ENCODE data around the gene KNCN.

Gene KNCN

DNA sequence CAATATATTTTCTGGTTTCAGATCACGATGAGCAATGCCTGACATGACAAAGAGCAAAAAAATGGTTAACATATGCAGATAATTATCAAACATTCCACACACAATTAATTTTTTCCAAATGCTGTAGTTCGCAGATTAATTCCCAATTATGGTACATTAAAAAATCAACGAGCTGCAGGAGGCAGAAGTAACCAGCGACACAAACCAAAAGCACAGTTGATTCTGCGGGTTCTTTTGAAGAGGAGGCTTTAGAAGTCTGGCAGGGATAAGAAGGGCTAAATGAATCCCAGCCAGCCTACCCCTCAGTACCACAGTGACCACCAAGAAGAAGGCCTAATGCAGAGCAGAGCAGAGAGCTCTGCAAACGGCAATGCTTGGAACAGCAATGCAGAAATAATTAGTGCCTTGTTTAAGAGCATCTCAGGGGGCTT is 17.0 kb upstream of the KNCN start:
- DNase-seq: no peak

DNA sequence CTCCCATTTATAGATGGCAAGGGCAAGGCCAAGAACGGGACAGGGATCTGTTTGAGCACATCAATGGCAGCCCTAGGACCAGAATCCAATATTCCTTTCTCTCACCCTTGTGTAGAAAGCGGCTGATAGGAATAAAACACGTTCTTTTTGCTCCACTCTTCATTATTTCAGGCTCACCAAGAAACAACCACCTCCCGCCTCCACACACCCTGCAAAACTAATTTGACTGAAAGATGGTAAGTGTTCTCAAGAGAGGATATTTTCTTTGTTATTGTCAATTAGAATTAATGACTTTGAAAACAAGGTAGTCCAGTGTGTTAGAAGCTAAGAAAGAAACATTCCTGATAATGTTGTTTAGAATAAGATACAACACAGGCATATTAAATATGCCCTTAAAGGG is 11.9 kb upstream of the KNCN start:
- no peak for DNase-seq

DNA sequence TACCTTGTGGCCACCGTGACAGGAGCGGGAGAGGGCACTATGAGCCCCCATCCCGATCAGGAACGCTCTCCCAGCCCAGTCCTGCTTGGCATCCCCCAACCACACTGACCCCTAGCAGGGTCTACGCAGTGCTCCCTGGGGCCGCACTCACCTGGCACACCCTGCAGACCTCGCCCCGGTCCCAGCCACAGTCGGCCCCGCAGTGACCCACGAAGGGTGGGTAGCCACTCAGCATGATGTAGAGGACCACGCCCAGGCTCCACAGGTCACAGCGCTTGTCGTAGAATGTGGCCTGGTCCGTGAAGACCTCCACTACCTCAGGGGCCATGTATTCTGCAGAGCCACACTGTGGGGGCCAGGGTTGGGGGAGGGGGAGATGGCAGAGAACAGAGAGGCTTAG is 11.1 kb upstream of the KNCN start:
- no peak for DNase-seq

DNA sequence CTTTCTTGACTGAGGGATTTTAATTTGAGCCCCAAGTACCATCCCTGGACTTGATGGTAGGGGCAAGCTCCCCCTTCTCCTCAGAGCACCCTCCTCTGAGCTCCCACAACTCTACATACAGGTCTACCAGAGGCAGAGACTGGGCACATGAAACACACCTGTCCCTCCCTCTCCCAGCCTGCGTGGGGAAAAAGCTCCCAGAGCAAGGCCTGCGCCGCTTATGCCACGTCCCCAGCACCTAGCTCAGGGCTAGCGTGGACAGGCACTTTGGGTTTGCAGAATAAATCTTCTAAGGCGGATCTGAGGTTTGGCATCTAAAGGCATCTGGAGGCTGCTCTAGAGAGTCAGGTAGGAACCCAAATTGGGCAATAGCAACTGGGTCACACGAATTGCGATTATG is 7.5 kb upstream of the KNCN start:
- DNase-seq: no peak

DNA sequence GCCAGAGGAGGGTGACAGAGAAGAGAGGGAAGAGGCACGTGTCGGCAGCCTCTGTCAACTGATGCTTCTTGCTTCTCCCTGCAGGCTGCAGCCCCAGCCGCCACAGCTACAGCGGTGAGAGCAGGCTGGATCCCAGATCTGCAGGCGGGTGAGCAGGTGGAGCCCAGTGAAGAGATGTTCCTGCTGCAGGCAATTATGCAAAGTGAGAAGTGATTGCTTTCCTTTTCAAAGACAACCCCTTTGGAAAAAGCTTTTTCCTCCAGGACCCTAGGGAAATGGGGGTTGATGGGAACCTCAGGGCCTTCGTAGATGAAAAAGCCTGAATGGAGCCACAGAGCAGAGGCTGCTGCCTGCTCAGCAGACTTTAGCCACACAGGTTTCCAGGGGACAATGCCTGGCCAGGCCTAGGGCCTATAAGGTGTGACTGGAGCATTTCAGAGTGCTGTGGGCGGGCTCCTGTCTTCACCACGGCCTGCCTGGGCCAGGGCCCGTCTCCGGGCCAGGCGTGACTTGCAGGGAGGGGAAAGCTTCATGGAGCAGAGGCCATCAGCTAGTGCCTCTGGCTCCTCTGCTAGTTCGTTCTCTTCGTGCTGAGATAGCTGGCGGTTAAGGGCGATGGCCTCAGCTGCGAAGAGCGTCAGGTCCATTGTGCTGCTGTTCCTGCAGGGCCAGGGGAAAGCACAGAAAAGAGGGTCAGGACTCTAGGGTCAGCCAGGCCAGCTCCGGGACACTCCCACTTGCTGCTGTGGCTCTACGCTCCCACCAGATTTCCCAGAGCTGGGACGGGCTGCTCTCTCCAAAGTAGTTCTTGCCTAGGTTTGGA is 6.9 kb upstream of the KNCN start:
- DNase-seq: peak; percentile 57

DNA sequence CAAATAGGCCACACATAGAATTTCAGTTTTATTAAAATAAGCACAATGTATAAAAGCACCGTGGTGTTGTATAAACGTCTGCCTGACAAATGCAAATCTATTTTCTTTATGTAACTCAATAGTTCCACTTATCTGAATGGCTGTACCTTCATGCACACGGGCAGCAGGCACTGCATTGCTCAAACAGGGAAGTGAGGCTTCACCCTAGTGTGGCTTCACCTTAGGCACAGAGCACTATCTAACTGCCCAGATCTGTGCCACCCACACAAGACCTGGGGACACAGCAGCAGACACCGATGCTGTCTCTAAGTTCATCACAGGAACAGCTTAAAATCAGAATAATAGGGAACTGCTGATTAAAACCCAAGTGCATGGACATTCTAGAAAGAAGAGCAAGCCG is 6.0 kb upstream of the KNCN start:
- no peak for DNase-seq

DNA sequence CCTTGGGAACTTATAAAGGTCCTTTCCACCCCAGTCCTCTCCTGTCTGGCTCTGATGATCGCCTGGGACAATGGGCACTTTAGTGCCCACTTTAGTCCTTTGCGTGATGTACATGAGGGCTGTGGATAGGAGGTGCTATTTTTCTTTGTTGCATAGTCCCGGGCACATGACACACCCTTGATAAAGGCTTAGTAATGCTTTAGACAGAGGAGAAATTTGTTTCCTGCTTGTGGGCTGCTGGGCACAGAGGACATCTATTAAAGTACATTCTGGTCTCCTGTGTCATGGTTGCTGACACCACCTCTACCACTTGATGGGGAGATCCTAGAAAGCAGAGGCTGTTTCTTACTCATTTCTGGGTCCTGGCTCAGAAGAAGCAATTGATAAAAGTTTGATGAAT is 5.4 kb upstream of the KNCN start:
- DNase-seq: no peak

DNA sequence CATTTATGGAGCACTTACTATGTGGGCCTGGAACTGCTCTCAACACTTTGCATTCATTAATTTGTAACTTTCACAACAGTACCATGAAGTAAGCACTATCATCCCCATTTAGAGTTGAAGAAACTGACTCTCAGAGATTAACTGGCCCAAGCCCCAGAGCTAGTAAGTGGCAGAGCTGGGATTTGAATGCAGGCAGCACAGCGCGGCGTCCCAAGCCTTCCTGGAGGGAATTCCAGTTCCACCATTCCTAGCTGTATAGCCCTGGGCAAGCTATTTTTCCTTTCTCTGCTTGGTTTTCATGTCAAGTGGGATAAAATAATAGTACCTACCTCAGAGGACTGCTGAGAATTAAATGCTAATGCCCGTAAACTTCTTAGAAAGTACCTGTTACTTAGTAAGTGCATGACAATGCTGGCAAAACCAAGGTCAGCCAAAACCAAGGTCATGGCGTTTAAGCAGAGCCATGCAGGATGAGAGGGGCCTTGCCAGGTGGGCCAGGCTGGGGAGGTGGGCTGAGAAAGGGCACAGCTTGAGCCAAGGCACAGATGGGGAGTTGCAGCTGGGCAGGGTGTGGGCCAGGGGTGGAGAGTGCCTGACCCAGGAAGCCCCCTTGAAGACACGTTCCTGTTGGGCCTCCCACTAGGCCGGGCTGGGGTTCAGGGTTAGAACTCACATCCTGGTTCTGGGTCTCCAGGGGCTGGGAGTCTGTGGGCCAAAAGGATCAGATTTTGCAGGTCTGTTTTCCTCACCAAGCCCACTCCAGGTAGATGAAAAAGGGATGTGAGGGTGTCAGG is 4.6 kb upstream of the KNCN start:
- no peak for DNase-seq

DNA sequence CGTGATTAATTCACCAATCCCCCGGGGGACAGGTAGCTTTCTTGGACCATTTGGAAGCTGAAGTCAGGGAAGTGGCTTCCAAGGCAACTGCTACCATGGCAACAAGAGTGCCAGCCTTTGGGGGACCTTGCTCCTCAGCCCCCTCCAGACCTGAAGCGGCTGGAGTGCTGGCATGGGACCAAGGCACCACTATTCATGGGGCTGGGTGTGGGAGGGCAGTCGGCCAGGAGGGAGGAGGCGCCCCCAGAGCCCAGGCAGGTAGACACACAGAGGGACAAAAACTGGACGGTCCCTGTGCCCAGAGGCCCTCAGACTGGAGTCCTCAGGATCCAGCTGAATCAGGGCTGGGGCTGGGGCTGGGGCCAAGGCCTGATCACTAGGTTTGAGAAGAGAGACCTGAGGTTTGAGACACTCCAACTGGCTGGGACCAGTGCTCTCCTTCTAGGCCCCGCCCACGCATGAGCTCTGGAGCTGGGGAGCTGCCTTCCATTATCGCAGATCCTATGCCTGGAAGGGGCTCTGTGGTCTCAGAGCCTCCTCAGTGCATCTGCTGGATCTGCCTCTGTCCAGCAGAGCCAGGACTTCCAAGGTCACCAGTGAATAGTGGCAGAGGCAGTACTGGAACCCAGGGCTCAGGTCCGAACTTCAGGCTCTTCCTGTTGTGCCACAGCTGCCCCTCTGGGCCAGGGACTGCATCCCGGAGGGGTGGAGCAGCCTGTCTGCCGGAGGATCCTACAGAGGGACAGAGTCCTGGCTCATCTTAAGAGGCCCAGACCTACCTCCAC is 3.3 kb upstream of the KNCN start:
- no peak for DNase-seq

DNA sequence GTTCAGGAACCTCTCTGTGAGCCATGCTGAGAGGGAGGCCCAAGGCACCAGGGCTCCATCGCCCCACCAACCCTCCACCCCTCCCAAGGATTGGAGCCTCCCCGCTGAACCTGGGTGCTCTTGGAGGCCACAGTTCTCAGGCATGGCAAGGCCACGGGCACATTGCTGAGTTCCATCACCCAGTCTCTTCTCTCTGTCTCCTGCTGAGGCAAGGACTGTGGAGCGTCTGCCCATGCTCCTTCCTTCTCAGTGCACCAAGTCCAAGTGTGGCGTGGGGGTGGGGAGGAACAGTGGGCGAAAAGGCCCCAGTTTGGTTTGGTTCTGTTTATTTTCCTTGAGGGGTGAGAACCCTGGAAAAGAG is 2.8 kb upstream of the KNCN start:
- no peak for DNase-seq

DNA sequence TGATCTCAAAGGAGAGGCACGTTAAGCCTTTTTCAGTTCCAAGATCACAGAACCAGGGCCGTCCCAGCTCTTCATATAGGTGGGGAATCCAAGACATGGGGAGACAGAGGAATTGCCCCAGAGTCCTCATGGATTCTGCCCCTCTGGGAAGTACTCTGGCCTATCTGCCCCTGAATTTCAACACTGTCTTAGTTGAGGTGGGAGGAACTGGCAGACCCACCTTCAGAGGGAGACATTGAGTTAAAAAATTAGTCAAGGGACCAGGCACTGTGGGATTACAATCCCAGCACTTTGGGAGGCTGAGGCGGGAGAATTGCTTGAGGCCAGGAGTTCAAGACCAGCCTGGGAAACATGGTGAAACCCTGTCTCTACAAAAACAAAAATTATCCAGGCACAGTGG is 2.1 kb upstream of the KNCN start:
- no peak for DNase-seq

DNA sequence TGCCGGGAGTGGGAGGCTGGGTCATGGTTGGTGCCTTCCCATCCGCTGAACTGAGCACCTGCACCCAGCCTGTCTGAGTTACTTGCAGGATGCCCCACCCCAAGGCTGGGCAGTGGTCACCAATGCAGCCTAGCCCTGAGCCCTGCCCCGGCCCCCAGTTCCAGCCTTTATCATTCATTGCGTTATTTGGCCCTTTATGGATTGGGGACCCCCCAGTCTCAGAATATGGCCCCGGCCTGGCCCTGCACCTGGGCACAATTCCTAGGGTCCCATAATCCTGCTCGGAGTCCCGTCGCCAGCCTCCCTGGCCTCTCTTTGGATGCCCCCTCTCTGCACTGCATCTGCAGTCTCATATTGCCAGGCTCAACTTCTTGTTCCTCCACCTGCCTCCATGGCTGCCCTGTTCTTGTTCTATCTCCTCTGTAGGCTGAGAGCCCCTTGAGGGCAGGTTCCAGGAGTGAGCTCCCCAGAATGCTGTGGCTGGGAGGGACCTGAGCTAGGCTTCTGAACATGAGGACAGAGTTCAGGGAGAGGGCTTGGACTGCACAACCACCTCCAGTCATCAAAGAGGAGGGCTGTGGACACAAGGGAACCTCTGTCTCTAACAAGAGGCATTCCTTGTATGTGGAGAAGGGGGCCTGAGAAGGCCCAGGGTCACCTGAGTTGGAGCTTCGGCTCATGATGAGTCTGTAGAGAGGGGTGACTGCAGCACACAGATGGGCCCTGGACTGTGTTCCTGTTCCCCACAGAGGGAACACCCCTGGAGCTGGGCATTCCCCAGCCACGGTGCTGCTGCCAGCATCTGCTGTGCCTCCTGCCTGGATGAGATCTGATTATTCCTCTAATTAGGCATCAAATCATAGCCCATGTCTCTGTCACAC is 1.1 kb upstream of the KNCN start:
- no peak for DNase-seq

DNA sequence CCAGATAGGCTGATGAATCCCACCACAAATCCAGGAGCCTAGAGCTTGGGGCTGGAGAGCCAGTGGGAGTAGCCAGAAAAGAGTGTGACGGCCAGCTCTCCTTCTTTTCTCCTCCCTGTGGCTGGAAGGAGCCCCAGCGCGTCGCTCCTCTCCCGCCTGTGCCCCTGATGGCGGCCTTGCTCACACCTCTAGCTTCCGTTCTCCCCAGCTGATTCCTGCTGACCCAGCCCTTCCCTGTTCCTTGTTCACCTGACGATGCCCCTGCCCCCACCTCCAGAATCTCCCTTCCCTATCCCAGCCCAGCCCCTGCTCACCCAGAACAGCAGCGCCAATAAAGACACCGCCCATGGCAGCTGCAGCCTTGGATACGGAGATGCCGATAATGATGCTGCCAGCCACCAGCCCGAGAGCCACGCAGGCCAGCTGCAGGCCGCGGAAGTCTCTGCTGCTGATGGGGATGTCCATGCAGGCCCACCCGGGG is 656 bp downstream of the KNCN start:
- DNase-seq: peak; percentile 46

DNA sequence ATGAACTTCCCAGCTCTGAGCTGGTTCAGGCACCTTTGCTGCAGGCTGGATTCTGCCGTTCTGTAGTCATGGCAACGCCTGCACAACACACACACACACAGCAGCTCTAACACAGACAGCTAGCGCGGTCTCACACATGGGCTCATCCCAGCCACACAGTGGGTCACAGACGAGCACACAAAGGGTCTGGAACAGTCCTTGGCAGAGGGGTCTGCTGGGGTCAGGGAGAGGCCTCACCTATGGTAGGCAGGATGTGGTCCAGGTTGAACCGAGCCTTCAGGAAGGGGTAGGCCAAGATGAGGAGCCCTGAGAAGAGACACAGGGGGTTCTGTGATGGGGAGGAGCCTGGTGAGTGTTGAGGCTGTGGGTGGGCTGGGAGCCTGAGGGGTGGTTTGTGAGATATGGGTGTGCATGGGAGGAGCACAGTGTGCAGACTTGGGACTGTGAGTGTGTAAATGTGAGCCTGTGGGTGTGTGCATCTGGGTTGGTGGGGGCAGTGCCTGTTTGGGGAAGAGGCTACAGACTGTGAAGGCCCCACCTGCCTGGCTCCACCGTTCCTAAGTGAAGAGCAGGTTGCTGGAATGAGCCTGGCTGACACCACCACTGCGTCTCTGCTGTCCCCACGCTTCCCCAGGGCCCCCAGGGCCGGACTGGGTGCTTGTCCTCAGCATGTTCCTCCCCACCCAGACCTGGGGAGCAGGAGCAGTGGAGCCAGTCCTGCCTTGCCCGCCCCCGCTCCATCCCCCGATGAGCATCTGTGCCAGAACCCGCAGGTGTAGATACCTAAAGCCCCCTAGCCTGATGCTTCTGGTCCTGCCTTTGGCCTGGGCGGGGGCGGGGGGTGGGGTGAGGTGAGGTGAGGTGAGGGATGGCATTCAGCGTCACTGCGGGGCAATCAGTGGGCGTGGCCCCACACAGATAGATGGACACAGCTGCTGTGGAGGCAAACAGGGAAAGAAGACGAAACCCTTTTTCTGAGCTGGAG is 1.5 kb downstream of the KNCN start:
- peak; percentile 86 for DNase-seq

DNA sequence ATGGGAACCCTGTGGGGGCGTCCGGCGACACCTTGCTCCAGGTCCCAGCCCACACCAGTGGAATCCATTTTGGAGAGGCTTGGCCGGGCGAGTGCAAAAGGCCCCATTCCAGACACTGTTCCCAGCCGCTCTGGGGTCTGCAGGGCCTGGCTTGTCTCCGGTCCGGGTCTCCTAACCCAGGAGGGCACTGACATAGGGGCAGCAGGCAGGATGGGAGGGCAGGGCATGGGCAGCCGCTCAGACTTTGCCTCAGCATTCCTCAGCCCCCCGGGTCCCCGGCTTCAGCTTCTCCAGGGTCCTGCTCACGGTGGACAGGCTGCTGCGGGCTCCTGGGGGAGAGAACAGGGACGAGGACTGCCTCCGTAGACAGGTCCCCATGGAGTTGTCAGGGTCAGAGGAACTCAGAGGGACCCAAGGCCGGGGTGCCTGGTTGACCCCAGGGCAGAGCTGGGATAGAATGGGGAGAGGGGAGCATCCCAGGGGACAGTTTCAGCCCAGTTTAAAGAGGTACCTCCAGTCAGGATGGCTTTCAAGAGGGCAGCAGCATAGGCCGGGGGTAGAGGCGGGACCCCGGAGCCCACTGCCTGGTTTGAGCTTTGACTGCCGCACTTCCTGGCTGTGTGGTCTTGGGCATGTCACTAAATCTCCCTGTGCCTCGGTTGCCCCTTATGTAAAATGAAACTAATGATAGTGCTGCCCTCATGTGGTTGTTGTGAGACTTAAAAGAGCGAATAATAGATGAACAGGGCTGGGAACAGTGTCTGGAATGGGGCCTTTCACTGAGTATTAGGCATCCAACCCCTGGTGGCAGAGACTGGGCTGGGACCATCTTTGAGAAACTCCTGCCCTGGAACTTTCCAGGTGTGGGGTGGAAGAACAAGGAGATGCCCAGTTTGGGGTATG is 3.7 kb downstream of the KNCN start:
- no peak for DNase-seq

DNA sequence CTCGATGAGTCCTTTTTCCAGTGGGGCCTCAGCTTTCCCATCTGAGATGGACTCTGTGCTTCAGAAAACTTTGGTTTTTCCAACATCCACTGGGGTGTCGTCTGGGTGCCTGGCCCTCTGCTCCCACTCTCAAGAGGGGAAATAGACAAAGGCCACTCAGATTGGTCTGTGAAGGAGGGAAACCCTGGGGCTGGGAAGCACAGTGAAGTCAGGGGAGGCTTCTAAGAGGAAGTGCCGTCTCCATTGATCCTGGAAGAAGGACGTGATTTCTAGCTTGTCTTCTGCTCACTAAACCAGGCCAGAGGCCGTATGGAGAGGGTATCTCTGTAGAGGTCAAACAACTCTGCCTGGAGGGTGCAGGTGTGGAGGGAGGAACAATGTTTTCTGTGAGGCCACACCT is 5.2 kb downstream of the KNCN start:
- no peak for DNase-seq

DNA sequence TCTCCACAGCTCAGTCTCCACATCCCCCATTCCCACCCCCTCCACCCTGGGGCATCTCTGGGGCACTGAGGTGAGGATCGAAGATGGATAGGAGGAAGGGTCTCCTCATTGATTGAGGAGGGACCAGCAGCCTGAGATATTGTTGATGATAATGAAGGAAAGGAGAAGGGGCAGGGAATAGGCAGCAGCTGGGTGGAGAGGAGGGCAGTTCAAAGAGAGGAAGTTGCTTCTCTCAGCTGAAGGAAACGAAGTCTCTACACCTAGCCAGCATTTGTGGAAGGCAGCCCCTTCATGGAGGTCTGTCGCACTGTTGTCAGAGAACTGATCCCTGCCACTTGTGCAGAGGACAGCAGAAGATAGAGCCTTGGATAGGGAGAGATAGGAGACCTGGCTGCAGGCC is 5.7 kb downstream of the KNCN start:
- DNase-seq: no peak

DNA sequence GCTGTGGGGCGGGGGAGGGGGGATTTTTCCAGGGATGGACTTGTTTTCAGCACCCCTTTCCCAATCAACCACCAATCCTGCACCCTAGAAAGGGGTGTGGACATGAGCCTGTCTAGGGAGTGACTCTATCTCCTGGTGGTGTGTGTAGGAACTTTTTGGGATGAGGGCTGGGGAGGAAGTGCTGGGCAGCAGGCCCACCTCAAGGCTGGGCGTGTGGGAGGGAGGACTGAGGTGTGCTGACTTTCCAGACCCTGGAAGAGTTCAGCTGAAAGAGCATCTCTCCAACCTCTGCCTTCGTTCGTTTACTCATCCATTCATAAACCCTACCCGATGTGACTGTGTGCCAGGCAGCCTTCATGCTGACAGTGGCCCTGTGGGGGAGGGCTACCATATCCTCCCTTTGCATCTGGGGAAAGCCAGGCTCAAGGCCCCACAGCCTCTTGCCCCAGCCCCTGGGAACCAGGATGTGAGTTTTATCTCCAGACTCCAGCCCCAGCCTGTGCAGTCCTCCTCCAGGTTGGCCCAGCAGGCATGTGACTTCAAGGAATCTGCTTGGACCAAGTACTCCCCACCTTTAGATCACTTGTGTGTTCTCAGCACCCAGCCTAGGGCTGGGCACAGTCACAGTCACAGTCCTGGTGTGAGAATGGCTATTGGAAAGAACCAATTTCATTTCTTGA is 6.7 kb downstream of the KNCN start:
- no peak for DNase-seq

DNA sequence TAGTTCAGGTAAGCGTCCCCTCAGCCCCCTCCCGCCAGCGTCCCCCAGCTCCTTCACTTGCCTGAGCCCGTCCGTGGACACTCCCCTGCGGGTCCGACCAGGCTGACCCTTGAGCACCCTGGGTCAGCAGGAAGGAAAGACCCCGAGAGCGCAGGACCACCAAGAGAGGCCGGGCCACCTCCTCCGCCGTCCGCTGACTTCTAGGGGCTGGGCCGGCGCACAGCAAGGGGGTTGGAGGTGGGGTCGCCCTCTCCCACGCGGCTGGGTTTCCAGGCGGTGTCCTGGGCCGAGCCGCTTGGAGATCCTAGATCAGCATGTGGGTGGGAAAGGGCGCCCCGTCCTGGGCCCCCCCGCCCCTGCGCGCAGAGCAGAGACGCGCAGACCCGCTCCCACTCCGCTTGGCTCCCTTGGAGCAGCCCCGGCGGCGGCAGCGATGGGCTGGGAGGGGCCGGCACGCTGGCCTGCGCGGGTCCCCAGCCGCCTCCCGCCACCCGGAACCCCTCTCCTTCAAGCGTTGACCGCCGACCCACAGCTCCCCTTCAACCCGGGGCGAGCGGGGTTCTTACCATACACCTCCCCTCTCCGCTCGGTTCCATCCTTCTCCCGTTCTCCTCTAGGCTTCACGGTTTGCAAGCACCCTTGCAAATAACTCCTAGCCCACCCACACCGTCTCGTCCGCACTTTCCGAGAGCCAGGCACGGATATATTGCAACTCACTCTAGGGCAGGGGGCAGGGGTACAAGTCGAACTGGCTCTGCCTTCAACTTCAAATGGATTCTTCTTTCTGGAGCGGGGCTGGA is 7.5 kb downstream of the KNCN start:
- DNase-seq: no peak
